ENCODE results near the gene PCCA.

- TF ChIP-seq CTCF (IDR thresholded peaks at IDR 0.05) (no peak), POLR2A (IDR thresholded peaks at IDR 0.05) (no peak)
Measured at GRCh38 chr13:100231176-100231575, 142.3 kb downstream of the PCCA start.

All from vagina (tissue), 2 donors.